GM08714 (cell line): ENCODE data around the gene IGSF6.

ENCODE experiments used
- H3K4me3 ChIP-seq: fragments of 200-500 bp; sonication (Bioruptor generic); 2 replicates; pipeline ENCODE4 v1.5.1; 2014; ENCODE audit warnings: mild to moderate bottlenecking, low read length, inconsistent platforms
- ZNF274 ChIP-seq: IDR thresholded peaks from 2 replicates; pipeline ENCODE4 v1.6.1; 2012; ENCODE audit warnings: mild to moderate bottlenecking, low read depth, low read length

Gene IGSF6

GRCh38 chr16:21628121-21628726 lies 24.2 kb downstream of the IGSF6 start:
- no peak for TF ChIP-seq ZNF274
- no peak overlapping the region for H3K4me3 ChIP-seq

GRCh38 chr16:21626659-21627277 lies 25.6 kb downstream of the IGSF6 start:
- TF ChIP-seq ZNF274 = no peak
- H3K4me3 ChIP-seq = no peak overlapping the region

GRCh38 chr16:21625026-21625425 lies 27.4 kb downstream of the IGSF6 start:
- TF ChIP-seq ZNF274 = no peak
- H3K4me3 ChIP-seq = no peak overlapping the region

- no peak for TF ChIP-seq ZNF274
- no peak overlapping the region for H3K4me3 ChIP-seq
These were observed 29.9 kb downstream of the IGSF6 start for GRCh38 chr16:21622545-21622944.

GRCh38 chr16:21620592-21620991 lies 31.8 kb downstream of the IGSF6 start:
- no peak for TF ChIP-seq ZNF274
- H3K4me3 ChIP-seq = no peak overlapping the region

- H3K4me3 ChIP-seq = no peak overlapping the region
These were observed 32.5 kb downstream of the IGSF6 start for GRCh38 chr16:21619765-21620425.

GRCh38 chr16:21618281-21618680 lies 34.1 kb downstream of the IGSF6 start:
- TF ChIP-seq ZNF274 = no peak
- no peak overlapping the region for H3K4me3 ChIP-seq

More at GRCh38 chr16:21619765-21620425, 32.5 kb downstream of the IGSF6 start:
- TF ChIP-seq ZNF274 = no peak

- no peak for TF ChIP-seq ZNF274
- no peak overlapping the region for H3K4me3 ChIP-seq
These were observed 34.8 kb downstream of the IGSF6 start for GRCh38 chr16:21617607-21618006.

GRCh38 chr16:21614896-21615295 lies 37.5 kb downstream of the IGSF6 start:
- TF ChIP-seq ZNF274 = no peak

GRCh38 chr16:21613781-21614180 lies 38.6 kb downstream of the IGSF6 start:
- no peak overlapping the region for H3K4me3 ChIP-seq
- no peak for TF ChIP-seq ZNF274

More at GRCh38 chr16:21614896-21615295, 37.5 kb downstream of the IGSF6 start:
- no peak overlapping the region for H3K4me3 ChIP-seq

- TF ChIP-seq ZNF274 = no peak
- no peak overlapping the region for H3K4me3 ChIP-seq
These were observed 39.0 kb downstream of the IGSF6 start for GRCh38 chr16:21613361-21613760.

GRCh38 chr16:21611556-21612384 lies 40.6 kb downstream of the IGSF6 start:
- TF ChIP-seq ZNF274 = no peak
- no peak overlapping the region for H3K4me3 ChIP-seq

- no peak for TF ChIP-seq ZNF274
- H3K4me3 ChIP-seq = no peak overlapping the region
These were observed 41.2 kb downstream of the IGSF6 start for GRCh38 chr16:21611198-21611555.

GRCh38 chr16:21610766-21611165 lies 41.6 kb downstream of the IGSF6 start:
- no peak for TF ChIP-seq ZNF274
- no peak overlapping the region for H3K4me3 ChIP-seq
